CD14-positive monocyte (primary cell): ENCODE data around the gene CTSD. TPM values are rescaled to one million over a fixed set of nuclear protein-coding genes. Genes with fewer than 3 reads are reported as not detected.

Experiments used
- DNase-seq, 3 donors: peaks; one replicate each; pipeline ENCODE4 v3.0.0-alpha.2; 2011 to 2022
- H2AFZ ChIP-seq: 2 replicates; pipeline ENCODE4 v1.6.0; 2012; ENCODE audit warnings: mild to moderate bottlenecking, low read depth, low read length, inconsistent platforms; ENCODE audit not compliant: insufficient read depth, poor library complexity, severe bottlenecking
- H3K27ac ChIP-seq, 2 donors: 1 replicate in 1 of 2; 2 replicates in 1 of 2; pipeline ENCODE4 v1.5.1; 2012 to 2013; ENCODE audit warnings: low read length in 2 of 2, control low read depth in 1 of 2, inconsistent platforms in 1 of 2, low read depth in 1 of 2, mild to moderate bottlenecking in 1 of 2
- H3K27me3 ChIP-seq, 2 donors: one replicate each; pipeline versions ENCODE4 v1.6.0 to v1.6.1; 2011 to 2013; ENCODE audit warnings: low read length in 2 of 2; ENCODE audit not compliant: control insufficient read depth in 2 of 2, insufficient read depth in 2 of 2
- H3K36me3 ChIP-seq, 2 donors: replicated peaks in 1 of 2; 1 replicate in 1 of 2; 2 replicates in 1 of 2; pipeline versions ENCODE4 v1.5.1 to v1.6.1; 2012 to 2013; ENCODE audit warnings: low read length in 2 of 2, control low read depth in 1 of 2, inconsistent platforms in 1 of 2, mild to moderate bottlenecking in 1 of 2; ENCODE audit not compliant: insufficient read depth in 2 of 2, control insufficient read depth in 1 of 2
- H3K4me1 ChIP-seq, 2 donors: 1 replicate in 1 of 2; 2 replicates in 1 of 2; pipeline versions ENCODE4 v1.5.1 to v1.6.1; 2012 to 2013; ENCODE audit warnings: low read length in 2 of 2, control low read depth in 1 of 2, inconsistent platforms in 1 of 2, mild to moderate bottlenecking in 1 of 2, moderate library complexity in 1 of 2; ENCODE audit not compliant: insufficient read depth in 2 of 2, control insufficient read depth in 1 of 2
- H3K4me2 ChIP-seq: replicated peaks from 2 replicates; pipeline ENCODE3; 2012; ENCODE audit warnings: low read length, moderate library complexity, mild to moderate bottlenecking; ENCODE audit not compliant: poor library complexity, severe bottlenecking; ENCODE audit errors: extremely low read depth
- H3K4me3 ChIP-seq, 3 experiments: fragments of 200-600 bp in 1 of 3; sonication (generic) in 1 of 3; replicated peaks in 1 of 3; 1 replicate in 2 of 3; 2 replicates in 1 of 3; pipeline ENCODE4 v1.5.1; 2011 to 2013; ENCODE audit warnings: low read length in 3 of 3, mild to moderate bottlenecking in 3 of 3, control low read depth in 2 of 3, low read depth in 2 of 3, inconsistent platforms in 1 of 3, moderate library complexity in 1 of 3
- H3K79me2 ChIP-seq: 2 replicates; pipeline ENCODE4 v1.6.0; 2012; ENCODE audit warnings: mild to moderate bottlenecking, control low read depth, inconsistent platforms, low read length, moderate library complexity; ENCODE audit not compliant: insufficient read depth
- H3K9ac ChIP-seq: 2 replicates; pipeline ENCODE4 v1.6.0; 2017; ENCODE audit warnings: low read length, mild to moderate bottlenecking; ENCODE audit not compliant: insufficient read depth, poor library complexity, severe bottlenecking
- H3K9me3 ChIP-seq, 2 donors: replicated peaks in 1 of 2; 1 replicate in 1 of 2; 2 replicates in 1 of 2; pipeline versions ENCODE4 v1.5.1 to v1.6.1; 2012 to 2013; ENCODE audit warnings: low read length in 2 of 2, control low read depth in 1 of 2; ENCODE audit not compliant: control insufficient read depth in 1 of 2, insufficient read depth in 1 of 2
- H4K20me1 ChIP-seq: 2 replicates; pipeline ENCODE4 v1.6.0; 2012; ENCODE audit warnings: mild to moderate bottlenecking, low read length, control low read depth, moderate library complexity; ENCODE audit not compliant: insufficient read depth
- H3K27ac Mint-ChIP-seq, 7 donors: one replicate each; pipeline ENCODE4 v1.8.0; 2020; ENCODE audit warnings: mild to moderate bottlenecking in 7 of 7, mixed read lengths in 7 of 7, moderate library complexity in 6 of 7, inconsistent platforms in 2 of 7
- H3K27me3 Mint-ChIP-seq, 3 donors: one replicate each; pipeline ENCODE4 v1.8.0; 2021 to 2022; ENCODE audit warnings: low read depth in 3 of 3, mild to moderate bottlenecking in 3 of 3, mixed read lengths in 3 of 3, moderate library complexity in 3 of 3, inconsistent platforms in 1 of 3
- H3K36me3 Mint-ChIP-seq, 2 donors: one replicate each; pipeline ENCODE4 v1.8.0; 2020; ENCODE audit warnings: mixed read lengths in 2 of 2, inconsistent platforms in 1 of 2, mild to moderate bottlenecking in 1 of 2
- H3K4me1 Mint-ChIP-seq: one replicate; pipeline ENCODE4 v1.8.0; 2020; ENCODE audit warnings: mild to moderate bottlenecking, mixed read lengths
- H3K4me3 Mint-ChIP-seq, 2 donors: one replicate each; pipeline ENCODE4 v1.8.0; 2020; ENCODE audit warnings: mild to moderate bottlenecking in 2 of 2, mixed read lengths in 2 of 2, moderate library complexity in 1 of 2
- H3K9me3 Mint-ChIP-seq, 7 donors: one replicate each; pipeline ENCODE4 v1.8.0; 2020 to 2022; ENCODE audit warnings: mixed read lengths in 7 of 7, mild to moderate bottlenecking in 6 of 7, moderate library complexity in 6 of 7, inconsistent platforms in 2 of 7
- CTCF ChIP-seq: fragments of 200-600 bp; IDR thresholded peaks from one replicate; pipeline ENCODE4 v1.8.0; 2022; ENCODE audit warnings: antibody characterized with exemption, mild to moderate bottlenecking
- WGBS: methylation state at CpG from one replicate; pipeline ENCODE4 v1.1.5; 2013; ENCODE audit warnings: missing lambda C conversion rate; ENCODE audit not compliant: insufficient coverage; 5-methylcytosine and 5-hydroxymethylcytosine counted together
- intact Hi-C, 2 donors: fragments of 100-400 bp; cut with micrococcal nuclease; formaldehyde crosslinking; loops; one replicate each; pipeline versions ENCODE4 v1.15.0 to v1.15.1; 2023
- polyA plus RNA-seq, 3 donors: library from polyadenylated mRNA; depleted of rRNA in 1 of 3; unstranded in 2 of 3; stranded (reverse) in 1 of 3; fragments of 300-500 nt in 2 of 3; fragments of >200 nt in 1 of 3; fragmentation: Illumina TruSeq in 2 of 3; gene quantifications; 1 replicate in 2 of 3; 2 replicates in 1 of 3; pipeline ENCODE4 v1.2.3, GENCODE V29; 2012 to 2021

CTSD gene
- polyA plus RNA-seq, 3 donors, result 835 to 1,372 (median 855) TPM

GRCh38 chr11:1734641-1735081 is 29.1 kb downstream of the CTSD start:
- Histone ChIP-seq H3K36me3 (no peaks in the 10 kb centered on the region), H2AFZ (no peak overlapping the region), H3K9ac (no peak overlapping the region), H3K79me2 (no peaks in the 10 kb centered on the region), H3K27ac (no peak overlapping the region), H3K4me1 (peaks cover 0 to 4% of the 10 kb centered on the region in 2 donors), H3K9me3 (peaks cover 20 to 25% of the 10 kb centered on the region in 2 donors), H4K20me1 (no peaks in the 10 kb centered on the region), H3K27me3 (peaks cover 4 to 63% of the 10 kb centered on the region in 2 donors), H3K4me2 (no peak overlapping the region), H3K4me3 (no peak overlapping the region)
- Mint-ChIP-seq H3K27ac (no peak overlapping the region), H3K4me3 (no peak overlapping the region), H3K36me3 (peaks cover 3% of the 10 kb centered on the region in 2 donors), H3K9me3 (peaks cover 19 to 34% (median 24%) of the 10 kb centered on the region in 7 donors), H3K4me1 (peaks cover 9% of the 10 kb centered on the region), H3K27me3 (peaks cover 55 to 77% (median 75%) of the 10 kb centered on the region in 3 donors)
- no peak for DNase-seq
- 42% methylated on average over 10 of the region's 10 CpGs for WGBS
- intact Hi-C loops, result no loop called here
- TF ChIP-seq CTCF, result no peak

- H3K4me1 Mint-ChIP-seq, result peaks cover 16% of the 10 kb centered on the region
- no peak for DNase-seq
Measured at GRCh38 chr11:1733716-1734640, 29.7 kb downstream of the CTSD start.

More at GRCh38 chr11:1733716-1734640, 29.7 kb downstream of the CTSD start:
- H3K4me3 Mint-ChIP-seq, result peak overlapping the region in 1 of 2 donors; percentile 67
- H3K9me3 Mint-ChIP-seq, result peaks cover 19 to 32% (median 24%) of the 10 kb centered on the region in 7 donors
- peaks cover 55 to 77% (median 75%) of the 10 kb centered on the region in 3 donors for H3K27me3 Mint-ChIP-seq
- 78% methylated on average over 19 of the region's 28 CpGs for WGBS
- no peak overlapping the region for H3K27ac ChIP-seq
- H3K4me2 ChIP-seq, result no peak overlapping the region
- H3K4me1 ChIP-seq, result peaks cover 5 to 11% of the 10 kb centered on the region in 2 donors
- H3K9me3 ChIP-seq, result peaks cover 20 to 25% of the 10 kb centered on the region in 2 donors
- no peak overlapping the region for H2AFZ ChIP-seq
- H3K4me3 ChIP-seq, result no peak overlapping the region
- H3K36me3 ChIP-seq, result no peaks in the 10 kb centered on the region
- H3K79me2 ChIP-seq, result no peaks in the 10 kb centered on the region
- no peak for TF ChIP-seq CTCF
- H4K20me1 ChIP-seq, result no peaks in the 10 kb centered on the region
- peaks cover 8 to 65% of the 10 kb centered on the region in 2 donors for H3K27me3 ChIP-seq
- intact Hi-C loops, result no loop called here
- peak overlapping the region in 1 of 7 donors; percentile 1 for H3K27ac Mint-ChIP-seq
- no peak overlapping the region for H3K9ac ChIP-seq
- H3K36me3 Mint-ChIP-seq, result peaks cover 0 to 3% of the 10 kb centered on the region in 2 donors
